NCI-H82 (cell line): ENCODE measurements around the gene HM13.
"Not testable (repeated sequence)": the region's sequence is repeated elsewhere in the genome, so short reads cannot be mapped to it uniquely, and the experiment has no call there.

Source experiments
- DNase-seq: peaks from one replicate; lab custom pipeline; 2025; lab: John Stamatoyannopoulos, UW

Gene HM13

DNA sequence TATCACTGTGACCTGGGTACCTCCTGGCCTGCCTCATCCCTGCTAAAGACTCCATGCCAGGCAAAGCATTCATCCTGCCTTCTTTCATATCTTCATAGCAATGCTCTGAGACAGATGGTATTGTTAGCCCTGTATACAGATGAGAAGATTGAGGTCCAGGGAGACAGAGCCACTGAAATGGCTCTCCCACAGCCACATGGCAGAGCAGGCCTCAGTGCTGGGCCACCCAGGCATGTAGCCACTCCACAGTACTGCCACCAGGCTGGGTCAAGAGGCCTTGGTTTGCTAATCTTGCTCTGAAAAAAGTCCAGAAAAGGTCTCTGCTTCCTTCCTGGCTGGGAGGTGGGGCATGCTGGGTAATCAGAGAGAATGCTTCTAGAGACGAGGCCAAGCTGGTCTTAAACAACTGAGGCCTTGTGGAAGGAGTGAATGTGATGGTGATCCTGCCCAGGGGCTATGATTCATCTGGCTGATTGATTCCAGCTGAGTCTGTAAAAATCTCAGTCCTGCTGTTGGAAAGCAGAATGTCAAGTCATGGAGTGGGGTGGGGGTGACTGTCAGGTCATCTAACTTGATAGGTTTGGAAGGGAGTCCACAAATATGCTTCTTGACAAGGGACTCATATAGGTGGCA, 29.8 kb downstream of the HM13 start:
- DNase-seq = no peak

DNA sequence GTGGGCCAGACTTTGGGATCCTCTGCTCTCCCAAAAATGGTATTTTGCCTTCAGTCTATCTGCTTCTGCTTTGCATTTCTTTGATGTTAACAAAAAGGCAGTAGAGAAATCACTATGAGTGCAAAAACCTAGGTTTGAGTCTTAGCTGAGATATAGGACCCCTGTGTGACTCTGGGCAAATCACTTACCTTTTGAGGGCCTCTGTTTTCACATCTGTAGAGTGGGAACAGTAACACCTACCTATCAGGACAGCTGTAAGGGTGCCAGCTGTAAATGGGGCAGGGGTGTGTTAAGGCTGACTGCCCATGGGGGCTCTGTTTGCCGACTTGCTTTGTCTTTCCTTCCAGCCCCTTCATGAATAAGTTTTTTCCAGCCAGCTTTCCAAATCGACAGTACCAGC, 30.4 kb downstream of the HM13 start:
- no peak for DNase-seq

DNA sequence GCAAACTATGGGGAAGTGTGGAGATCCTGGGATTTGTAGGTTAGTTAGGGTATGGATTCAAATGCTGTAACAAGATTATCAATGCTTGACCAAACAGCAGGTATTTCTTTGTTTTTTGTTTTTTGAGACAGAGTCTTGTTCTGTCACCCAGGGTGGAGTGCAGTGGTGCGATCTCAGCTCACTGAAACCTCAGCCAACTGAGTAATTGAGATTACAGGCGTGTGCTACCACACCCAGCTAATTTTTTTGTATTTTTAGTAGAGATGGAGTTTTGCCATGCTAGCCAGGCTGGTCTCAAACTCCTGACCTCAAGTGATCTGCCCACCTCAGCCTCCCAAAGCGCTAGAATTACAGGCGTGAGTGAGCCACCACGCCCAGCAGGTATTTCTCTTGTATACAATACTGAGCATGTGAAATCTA, 31.4 kb downstream of the HM13 start:
- not testable (repeated sequence) for DNase-seq

DNA sequence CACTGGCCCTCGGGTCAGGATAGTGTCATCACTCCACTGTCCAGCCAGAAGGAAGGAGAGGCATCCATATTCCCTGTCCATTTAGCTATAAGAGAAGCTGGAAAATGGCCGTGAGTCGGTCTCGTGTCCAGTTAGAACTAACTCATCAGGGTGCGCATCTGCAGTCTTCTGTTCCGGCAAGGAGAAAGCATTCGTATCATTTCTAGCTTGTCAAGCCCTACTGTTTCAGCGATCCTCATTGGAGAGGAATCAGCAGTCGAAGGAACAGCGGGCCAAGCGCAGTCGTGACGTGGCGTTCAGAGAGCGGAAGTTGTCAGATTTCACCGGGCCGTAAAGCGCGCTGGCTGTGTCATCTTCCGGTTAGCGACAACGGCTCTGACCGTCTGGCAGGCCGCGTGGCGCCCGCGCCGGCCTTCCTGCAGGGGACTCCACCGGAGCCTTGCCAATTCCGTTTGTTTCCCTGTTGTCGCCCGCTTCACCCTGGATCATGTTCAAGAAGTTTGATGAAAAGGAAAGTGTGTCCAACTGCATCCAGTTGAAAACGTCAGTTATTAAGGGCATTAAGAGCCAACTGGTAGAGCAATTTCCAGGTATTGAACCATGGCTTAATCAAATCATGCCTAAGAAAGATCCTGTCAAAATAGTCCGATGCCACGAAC, 32.9 kb downstream of the HM13 start:
- DNase-seq = peak; percentile 95

DNA sequence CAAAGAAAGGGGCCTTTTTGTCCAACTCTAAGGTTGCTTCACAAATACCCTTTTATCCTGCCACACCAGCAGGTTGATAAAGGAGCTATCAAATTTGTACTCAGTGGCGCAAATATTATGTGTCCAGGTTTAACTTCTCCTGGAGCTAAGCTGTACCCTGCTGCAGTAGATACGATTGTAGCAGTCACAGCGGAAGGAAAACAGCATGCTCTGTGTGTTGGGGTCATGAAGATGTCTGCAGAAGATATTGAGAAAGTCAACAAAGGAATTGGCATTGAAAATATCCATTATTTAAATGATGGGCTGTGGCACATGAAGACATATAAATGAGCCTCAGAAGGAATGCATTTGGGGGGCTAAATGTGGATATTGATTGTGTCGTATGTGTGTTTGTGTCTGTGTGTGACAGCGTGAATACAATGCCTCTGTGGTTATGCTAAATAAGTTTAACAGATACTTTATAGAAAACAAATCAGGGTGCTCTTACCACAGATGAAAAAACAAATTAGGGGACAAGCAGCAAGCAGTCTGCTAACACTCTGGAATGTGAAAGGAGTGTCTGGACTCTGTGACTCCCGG, 33.6 kb downstream of the HM13 start:
- DNase-seq = no peak

DNA sequence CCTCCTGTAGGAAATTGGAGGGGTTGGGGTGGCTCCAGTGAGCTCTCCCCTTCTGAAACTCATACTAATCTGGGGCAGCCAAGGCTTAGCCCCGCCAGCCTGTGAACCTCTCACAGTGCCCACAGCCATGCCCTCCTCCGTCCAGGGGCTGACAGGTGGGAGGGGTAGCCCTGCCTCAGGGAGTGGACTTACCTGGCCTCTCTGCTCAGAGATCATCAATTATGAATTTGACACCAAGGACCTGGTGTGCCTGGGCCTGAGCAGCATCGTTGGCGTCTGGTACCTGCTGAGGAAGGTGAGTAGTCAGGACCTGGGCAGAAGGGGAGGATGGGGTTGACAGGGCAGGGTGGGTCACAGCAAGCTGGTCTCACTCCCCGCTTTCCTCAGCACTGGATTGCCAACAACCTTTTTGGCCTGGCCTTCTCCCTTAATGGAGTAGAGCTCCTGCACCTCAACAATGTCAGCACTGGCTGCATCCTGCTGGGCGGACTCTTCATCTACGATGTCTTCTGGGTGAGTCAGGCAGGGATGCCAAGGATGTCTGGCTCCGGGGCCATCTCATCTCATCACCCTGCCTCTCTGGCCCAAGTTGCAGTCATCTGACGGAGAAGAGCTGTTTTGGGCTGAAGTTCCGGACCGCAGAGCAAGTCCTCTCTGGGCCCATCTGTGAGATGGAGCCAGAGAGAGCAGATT, 34.7 kb downstream of the HM13 start:
- no peak for DNase-seq

DNA sequence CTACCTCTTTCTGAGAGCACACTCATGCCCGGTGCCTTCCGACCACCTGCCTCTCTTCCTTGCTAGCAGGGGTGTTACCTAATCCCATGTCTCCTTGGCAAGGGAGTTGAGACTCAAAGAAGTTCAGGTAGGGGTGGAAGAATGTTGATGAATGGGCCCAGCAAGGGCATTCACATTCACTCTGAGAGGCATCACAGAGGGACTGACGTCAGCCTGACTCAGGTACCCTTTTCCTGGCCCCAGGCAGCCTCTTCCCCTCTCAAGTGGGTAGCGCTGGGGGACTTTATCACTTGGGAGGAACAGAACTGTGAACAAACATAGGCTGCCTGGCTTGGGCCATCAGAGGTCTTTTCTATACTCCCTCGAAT, 35.3 kb downstream of the HM13 start:
- DNase-seq = no peak

DNA sequence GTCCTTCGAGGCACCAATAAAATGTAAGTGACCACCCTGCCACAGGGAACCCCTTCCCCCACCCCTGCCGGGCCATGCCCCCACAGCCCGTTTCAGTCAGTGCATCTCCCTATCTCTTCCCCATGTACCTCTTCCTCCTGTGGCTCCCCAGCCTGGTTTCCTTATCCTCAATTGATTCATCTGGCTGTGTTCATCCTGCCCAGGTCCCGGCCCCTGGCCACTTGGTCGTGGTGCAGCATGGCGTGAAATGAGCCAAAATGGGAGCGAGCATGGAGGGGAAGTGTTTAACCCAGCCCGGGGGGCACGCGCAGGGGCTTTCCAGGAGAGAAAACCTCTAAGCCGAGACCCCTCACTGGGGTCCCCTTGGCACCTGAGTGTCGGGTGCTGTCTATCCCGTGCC, 35.9 kb downstream of the HM13 start:
- DNase-seq = no peak

DNA sequence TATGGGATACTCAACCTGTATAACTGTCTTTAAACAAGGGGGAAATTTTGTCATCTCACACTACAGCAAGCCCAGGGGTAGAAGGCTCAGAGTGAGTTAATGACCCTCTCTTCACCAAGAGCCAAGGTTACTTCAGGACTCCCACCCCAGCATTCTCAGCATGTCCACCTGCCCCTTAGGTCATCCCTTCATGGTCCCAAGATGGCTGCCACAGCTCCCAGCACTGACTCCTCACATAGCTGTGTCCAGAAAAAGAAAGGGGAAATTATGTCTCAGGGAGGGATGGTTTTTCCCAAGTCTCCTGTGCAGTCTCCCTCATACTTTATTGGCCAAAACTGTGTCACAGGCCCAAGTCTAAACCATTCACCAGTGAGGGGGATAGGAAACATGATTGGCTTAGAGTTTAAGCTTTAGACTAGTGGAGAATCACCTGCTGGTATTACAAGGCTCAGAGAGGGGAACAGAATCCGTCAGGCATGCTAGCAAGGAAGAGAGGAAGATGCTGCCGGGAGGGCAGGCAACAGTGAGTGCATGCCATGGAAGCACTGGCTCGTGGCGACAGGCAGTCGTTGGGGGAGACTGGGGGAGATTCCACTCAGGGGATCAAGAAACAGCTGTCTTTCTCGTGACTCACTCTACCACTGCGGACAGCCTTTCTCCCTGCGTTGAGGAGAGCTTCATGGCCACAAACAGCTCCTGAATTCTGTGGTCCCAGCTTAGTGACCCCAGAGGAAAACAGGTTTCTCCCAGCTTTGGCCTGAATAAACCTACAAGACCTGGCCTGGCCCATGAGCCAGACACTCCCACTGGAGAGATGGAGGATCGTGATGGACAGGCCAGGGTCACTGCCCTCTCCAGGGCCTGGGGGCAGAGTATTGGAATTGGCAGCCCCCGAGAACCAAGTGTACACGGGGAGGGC, 37.2 kb downstream of the HM13 start:
- DNase-seq = peak; percentile 35

DNA sequence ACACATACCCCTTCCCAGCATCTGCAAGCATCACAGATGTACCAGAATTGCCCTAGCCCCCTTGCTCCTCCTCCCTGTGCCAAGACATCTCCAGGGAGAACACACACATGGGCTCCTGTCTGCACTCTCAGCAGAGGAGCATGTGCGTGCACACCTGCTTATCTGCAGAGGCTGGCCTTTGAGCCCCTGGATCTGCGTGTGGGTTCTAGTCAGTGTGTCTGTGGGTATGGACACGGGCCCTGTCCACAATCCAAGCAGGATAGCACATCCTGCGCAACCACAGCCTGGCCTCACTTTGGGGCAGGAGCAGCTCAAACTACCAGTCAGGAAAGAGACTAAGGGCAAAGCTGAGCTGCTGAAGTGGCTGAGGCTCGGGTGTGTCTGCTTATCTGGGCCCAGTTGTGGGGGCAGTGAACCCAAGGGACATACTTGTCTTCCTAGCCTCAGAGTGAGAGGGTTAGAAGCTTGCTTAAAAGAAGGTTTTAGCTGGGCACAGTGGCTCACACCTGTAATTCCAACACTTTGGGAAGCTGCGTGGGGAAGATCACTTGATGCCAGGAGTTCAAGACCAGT, 41.0 kb downstream of the HM13 start:
- no peak for DNase-seq

DNA sequence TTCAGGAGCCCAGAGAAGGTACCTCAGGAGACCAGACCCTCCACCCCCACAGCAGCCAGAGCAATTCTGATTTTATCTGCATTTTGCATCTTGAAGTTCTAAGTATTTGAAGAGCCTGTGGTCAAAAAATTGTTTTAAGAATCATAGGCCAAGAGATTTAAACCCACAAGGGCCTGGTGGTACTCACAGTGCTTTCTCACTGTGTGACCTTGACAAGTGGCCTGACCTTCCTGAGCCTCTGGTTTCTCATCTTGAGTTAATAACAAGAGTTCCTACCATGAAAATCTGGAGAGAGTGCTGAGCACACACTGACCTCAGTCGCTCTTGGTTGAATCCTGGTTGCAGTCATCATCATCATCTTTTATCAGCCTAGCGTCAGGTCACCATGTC, 45.5 kb downstream of the HM13 start:
- no peak for DNase-seq

DNA sequence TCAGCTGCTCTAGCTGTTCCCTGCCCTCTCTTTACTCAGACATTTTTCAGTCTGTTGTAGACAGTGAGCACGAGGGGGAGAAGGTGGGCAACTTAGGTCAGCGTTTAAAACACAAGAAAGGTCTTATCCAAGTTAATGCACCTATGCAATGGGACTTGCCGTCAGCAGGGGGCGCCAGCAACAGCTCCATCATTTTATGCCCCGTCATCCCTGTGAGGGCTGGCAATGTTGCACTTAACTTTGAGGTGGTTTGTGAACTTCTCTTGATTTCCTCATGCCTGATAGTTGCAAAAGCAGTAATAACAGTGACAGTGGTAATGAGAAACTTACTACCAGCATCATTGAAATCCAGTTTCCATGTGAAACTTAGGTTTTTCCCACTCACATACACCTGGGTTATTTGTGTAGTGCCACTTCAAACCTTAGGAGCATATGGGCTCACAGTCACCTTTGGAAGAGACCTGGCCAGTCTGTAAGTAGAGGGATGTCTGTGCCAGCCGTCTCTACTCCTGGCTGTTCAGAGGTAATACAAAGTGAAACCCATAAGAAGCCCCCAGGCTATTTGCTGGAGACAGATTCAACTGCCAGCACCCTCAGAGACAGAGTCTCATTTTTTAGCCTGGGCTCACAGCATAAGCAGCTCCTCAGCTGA, 46.0 kb downstream of the HM13 start:
- DNase-seq = peak; percentile 75

DNA sequence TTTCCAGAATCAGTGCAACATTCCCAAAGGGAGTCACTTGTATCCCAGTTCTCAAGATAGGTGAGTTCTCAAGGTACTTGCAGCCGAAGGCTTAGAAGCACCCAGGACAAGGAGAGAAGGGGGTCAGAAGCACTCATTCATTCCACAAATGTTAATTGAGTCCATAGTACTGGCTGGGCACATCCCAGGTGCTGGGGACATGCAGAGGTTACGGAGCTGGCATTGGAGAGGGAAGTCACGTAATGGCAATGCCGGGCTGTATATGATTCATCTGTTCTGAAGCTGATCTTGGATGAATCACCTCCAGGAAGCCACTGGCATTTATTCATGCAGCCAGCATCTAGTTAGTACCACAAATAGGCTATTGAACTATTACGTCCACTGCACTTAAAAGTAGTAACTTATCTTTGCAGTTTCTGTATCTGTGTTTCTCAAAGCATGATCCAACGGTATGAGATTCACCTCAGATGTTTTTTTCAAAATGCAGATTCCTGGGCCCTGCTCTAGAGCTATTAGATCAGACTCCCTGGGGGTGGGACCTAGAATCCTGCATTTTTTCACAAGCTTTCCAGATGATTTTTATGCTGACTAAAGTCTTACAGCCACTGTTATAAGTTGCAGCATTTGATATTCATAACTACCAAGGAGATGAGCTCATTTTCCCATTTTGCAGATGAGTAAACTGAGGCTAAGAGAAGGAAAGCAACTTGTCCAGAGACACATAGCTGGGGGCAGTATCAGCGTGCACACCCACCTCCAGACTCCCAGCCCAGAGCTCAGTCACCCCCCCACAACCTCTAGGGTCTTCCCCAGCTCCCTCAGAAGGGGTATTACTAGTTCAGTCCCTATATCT, 46.7 kb downstream of the HM13 start:
- no peak for DNase-seq

DNA sequence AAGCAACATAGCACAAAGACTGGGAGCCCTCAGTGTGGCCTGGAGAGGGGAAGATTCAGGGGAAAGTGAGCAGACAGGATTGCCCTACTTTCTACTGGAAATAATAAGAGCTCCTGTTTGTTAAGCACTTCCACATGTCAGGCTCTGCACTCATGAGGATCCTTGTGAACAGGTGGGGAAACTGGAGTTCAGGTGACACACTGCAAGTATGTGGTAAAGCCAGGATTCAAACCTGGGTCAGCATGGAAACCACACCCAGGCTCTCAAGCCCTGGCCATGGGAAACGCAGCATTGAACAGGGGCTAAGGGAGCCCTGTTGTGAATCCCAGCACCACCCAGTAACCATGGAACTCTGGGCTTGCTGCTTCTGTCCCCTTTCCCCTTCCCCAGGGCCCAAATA, 48.0 kb downstream of the HM13 start:
- DNase-seq = no peak

DNA sequence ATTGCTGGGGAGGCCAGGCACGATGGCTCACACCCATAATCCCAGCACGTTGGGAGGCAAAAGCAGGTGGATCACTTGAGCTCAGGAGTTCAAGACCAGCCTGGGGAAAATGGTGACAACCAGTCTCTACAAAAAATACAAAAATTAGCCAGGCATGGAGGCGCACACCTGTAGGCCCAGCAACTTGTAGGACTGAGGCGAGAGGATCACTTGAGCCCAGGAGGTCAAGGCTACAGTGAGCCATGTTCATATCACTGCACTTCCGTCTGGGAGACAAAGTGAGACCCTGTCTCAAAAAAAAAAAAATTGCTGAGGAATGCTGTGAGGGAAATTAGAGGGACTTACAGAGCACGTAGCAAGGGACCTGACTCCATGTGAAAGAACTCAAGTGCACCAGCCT, 50.0 kb downstream of the HM13 start:
- DNase-seq = no peak

DNA sequence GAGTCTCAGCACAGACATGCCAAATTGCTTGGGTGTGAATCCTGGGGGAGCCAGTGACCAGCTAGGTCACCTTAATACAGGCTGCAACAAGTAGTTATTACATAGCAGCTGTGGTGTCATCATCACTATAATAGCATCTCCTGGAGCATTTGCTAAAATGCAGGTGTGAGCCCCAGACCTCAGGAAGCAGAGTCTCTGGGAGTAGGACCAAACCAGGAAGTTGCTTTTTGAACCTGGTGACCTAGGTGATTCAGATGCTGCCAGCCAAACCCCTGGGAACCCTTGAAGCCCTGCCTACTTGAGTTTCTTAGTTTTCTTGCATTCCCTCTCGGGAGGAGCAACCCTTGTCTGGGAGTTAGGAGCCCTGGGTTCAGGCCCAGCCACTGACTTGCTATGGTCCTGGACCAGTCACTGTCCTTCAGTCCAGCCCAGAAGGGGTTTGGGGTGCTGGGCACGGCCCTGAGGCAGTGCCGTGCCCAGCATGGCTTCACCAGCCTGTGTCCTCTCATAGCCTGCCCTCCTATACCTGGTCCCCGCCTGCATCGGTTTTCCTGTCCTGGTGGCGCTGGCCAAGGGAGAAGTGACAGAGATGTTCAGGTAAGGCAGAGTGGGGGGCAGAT, 51.6 kb downstream of the HM13 start:
- no peak for DNase-seq

DNA sequence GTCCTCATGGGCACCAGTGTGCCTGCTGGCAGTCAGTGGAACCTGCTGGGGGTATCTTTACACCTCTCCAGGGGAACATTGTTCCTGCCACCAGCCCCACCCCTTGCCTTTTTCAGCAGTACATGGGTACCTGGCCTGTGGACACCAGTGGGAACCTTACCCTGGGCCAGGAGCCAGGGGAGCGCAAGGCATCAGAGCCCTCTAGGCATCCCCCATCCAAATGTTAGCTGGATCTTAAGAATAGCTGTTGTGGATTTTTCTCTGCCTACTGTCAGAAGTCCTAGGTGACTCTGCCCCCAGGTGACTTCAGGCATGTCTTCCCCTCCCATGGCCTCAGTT, 52.0 kb downstream of the HM13 start:
- no peak for DNase-seq

DNA sequence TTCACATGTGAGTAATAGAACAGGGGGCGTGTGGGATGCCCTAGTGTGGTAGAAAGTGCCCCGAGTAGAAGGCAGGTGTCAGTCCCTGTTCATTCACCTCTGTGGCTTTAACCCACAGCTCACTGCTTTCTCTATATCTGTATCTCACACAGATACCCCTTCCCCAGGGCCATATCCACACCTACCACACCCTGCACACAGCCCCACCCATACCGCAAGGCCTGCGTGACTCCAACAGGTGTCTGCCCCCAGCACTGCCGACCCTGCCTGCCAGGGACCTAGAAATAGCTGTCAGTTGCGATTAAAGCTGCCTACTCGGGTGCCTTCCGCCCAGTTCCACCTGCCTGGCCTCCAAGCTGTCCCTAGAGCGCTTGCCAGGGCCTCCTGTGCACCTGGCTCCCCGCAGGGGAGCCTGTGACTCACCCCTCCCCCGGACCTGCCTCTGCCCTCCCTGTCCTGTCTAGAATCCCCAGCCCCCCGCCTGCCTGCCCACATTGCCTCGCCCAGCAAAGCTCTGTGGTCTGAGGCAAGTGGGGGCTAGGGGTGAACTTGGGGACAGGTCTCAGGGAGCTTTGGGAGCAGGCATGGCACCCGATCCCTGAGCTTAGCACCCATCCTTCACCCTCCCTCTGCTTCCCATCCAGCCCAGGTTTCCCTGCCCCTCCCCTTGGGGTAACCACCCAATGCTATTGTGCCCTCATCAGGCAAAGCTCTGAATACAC, 52.6 kb downstream of the HM13 start:
- no peak for DNase-seq

DNA sequence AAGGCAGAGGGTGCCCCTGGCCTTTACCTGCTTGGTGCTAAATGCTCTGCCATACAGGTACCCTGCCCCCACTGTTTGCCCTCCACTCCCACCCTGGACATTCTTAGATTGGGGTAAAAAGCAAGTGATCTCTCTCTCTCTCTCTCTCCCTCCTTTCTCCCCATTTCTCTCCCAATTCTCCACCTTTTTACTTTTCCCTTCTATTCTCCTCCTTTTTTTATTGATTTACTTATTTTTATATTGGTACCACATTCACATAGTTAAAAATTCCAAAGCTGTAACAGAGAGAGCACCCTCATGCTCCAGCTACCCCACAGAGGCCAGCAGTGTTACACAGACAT, 53.1 kb downstream of the HM13 start:
- DNase-seq = no peak
